MG63 (cell line): Measurements from ENCODE around the gene DMTF1. TPM values are rescaled to one million over a fixed set of nuclear protein-coding genes. Genes with fewer than 3 reads are reported as not detected.

ENCODE experiments used
- DNase-seq: peaks from one replicate; pipeline ENCODE4 v3.0.0-alpha.2; 2020
- H3K27me3 ChIP-seq: fragments of 250-450 bp; sonication (Bioruptor Pico); 2 replicates; pipeline ENCODE4 v1.5.1; 2020; ENCODE audit warnings: mild to moderate bottlenecking, moderate library complexity
- H3K36me3 ChIP-seq: fragments of 250-450 bp; sonication (Bioruptor Pico); 2 replicates; pipeline ENCODE4 v1.5.1; 2020; ENCODE audit warnings: mild to moderate bottlenecking, moderate library complexity
- H3K4me3 ChIP-seq: fragments of 250-450 bp; sonication (Bioruptor Pico); 2 replicates; pipeline ENCODE4 v1.5.1; 2020; ENCODE audit warnings: mild to moderate bottlenecking, moderate library complexity
- H3K9me3 ChIP-seq: fragments of 250-450 bp; sonication (Bioruptor Pico); 2 replicates; pipeline ENCODE4 v1.5.1; 2020; ENCODE audit warnings: mild to moderate bottlenecking, moderate library complexity
- total RNA-seq: library from RNA; depleted of rRNA; stranded (reverse); fragments of >200 nt; shearing (Covaris generic); gene quantifications from 2 replicates; pipeline ENCODE4 v1.2.3, GENCODE V29; 2014; ENCODE audit warnings: low replicate concordance

The DMTF1 gene
- total RNA-seq, 1 experiment from 2014 or later = 11.2 TPM

GRCh38 chr7:87209295-87209924 is 57.2 kb downstream of the DMTF1 start:
- no peak overlapping the region for H3K4me3 ChIP-seq
- peaks cover 2% of the 10 kb centered on the region for H3K36me3 ChIP-seq
- H3K27me3 ChIP-seq = no peaks in the 10 kb centered on the region
- DNase-seq = no peak
- H3K9me3 ChIP-seq = no peaks in the 10 kb centered on the region; the same call in 1 of the 2 replicates

- Histone ChIP-seq H3K4me3 (no peak overlapping the region), H3K9me3 (no peaks in the 10 kb centered on the region; the same call in 1 of the 2 replicates), H3K27me3 (no peaks in the 10 kb centered on the region), H3K36me3 (0 out of 2 replicates have a peak, but pooled peaks cover 2% of the 10 kb centered on the region)
- no peak for DNase-seq
These were observed 58.3 kb downstream of the DMTF1 start for GRCh38 chr7:87210506-87210905.

- no peaks in the 10 kb centered on the region for H3K9me3 ChIP-seq
These were observed 60.2 kb downstream of the DMTF1 start for GRCh38 chr7:87212498-87212897.

GRCh38 chr7:87213252-87213651 is 61.0 kb downstream of the DMTF1 start:
- Histone ChIP-seq H3K4me3 (no peak overlapping the region), H3K36me3 (0 out of 2 replicates have a peak, but pooled peaks cover 2% of the 10 kb centered on the region)
- no peak for DNase-seq

More at GRCh38 chr7:87212498-87212897, 60.2 kb downstream of the DMTF1 start:
- no peak for DNase-seq
- Histone ChIP-seq H3K27me3 (no peaks in the 10 kb centered on the region), H3K4me3 (no peak overlapping the region), H3K36me3 (0 out of 2 replicates have a peak, but pooled peaks cover 2% of the 10 kb centered on the region)

GRCh38 chr7:87213811-87214210 is 61.6 kb downstream of the DMTF1 start:
- Histone ChIP-seq H3K27me3 (no peaks in the 10 kb centered on the region), H3K9me3 (no peaks in the 10 kb centered on the region), H3K36me3 (0 out of 2 replicates have a peak, but pooled peaks cover 2% of the 10 kb centered on the region), H3K4me3 (no peak overlapping the region)
- no peak for DNase-seq

More at GRCh38 chr7:87213252-87213651, 61.0 kb downstream of the DMTF1 start:
- no peaks in the 10 kb centered on the region for H3K27me3 ChIP-seq
- H3K9me3 ChIP-seq = no peaks in the 10 kb centered on the region

GRCh38 chr7:87215046-87215445 is 62.8 kb downstream of the DMTF1 start:
- Histone ChIP-seq H3K27me3 (no peaks in the 10 kb centered on the region), H3K4me3 (no peak overlapping the region), H3K9me3 (no peaks in the 10 kb centered on the region), H3K36me3 (0 out of 2 replicates have a peak, but pooled peaks cover 2% of the 10 kb centered on the region)
- DNase-seq = no peak

GRCh38 chr7:87216701-87217508 is 64.7 kb downstream of the DMTF1 start:
- H3K36me3 ChIP-seq = 0 out of 2 replicates have a peak, but pooled peaks cover 2% of the 10 kb centered on the region
- no peaks in the 10 kb centered on the region for H3K9me3 ChIP-seq
- DNase-seq = no peak
- no peaks in the 10 kb centered on the region for H3K27me3 ChIP-seq
- H3K4me3 ChIP-seq = no peak overlapping the region

GRCh38 chr7:87217983-87218653 is 65.9 kb downstream of the DMTF1 start:
- H3K27me3 ChIP-seq = no peaks in the 10 kb centered on the region
- no peaks in the 10 kb centered on the region for H3K9me3 ChIP-seq
- 0 out of 2 replicates have a peak, but pooled peaks cover 2% of the 10 kb centered on the region for H3K36me3 ChIP-seq
- no peak for DNase-seq
- H3K4me3 ChIP-seq = no peak overlapping the region

- peak; percentile 26 for DNase-seq
- Histone ChIP-seq H3K9me3 (no peaks in the 10 kb centered on the region), H3K27me3 (no peaks in the 10 kb centered on the region), H3K4me3 (peak overlapping the region; percentile 79), H3K36me3 (0 out of 2 replicates have a peak, but pooled peaks cover 2% of the 10 kb centered on the region)
These were observed 66.7 kb downstream of the DMTF1 start for GRCh38 chr7:87218796-87219544.

- Histone ChIP-seq H3K4me3 (peak within 1 kb of the TSS; percentile 79), H3K27me3 (no peaks in the 10 kb centered on the region), H3K9me3 (no peaks in the 10 kb centered on the region), H3K36me3 (0 out of 2 replicates have a peak, but pooled peaks cover 2% of the 10 kb centered on the region)
- DNase-seq = peak; percentile 82
These were observed 67.3 kb downstream of the DMTF1 start, which contains the start of gene TMEM243 for GRCh38 chr7:87219545-87220025. TSS of gene TMEM243 (minus strand) at chr7:87219732. CDS start at chr7:87219503, 229 bp downstream.

- Histone ChIP-seq H3K9me3 (no peaks in the 10 kb centered on the region), H3K4me3 (peak overlapping the region; percentile 79), H3K36me3 (0 out of 2 replicates have a peak, but pooled peaks cover 2% of the 10 kb centered on the region), H3K27me3 (no peaks in the 10 kb centered on the region)
- peak; percentile 81 for DNase-seq
These were observed 67.9 kb downstream of the DMTF1 start for GRCh38 chr7:87220026-87220733.

GRCh38 chr7:87220734-87221215 is 68.5 kb downstream of the DMTF1 start:
- H3K9me3 ChIP-seq = no peaks in the 10 kb centered on the region
- H3K36me3 ChIP-seq = 0 out of 2 replicates have a peak, but pooled peaks cover 2% of the 10 kb centered on the region
- DNase-seq = peak; percentile 1
- H3K27me3 ChIP-seq = no peaks in the 10 kb centered on the region
- H3K4me3 ChIP-seq = peak overlapping the region; percentile 79

- H3K36me3 ChIP-seq = no peaks in the 10 kb centered on the region
- H3K27me3 ChIP-seq = no peaks in the 10 kb centered on the region
- no peak overlapping the region for H3K4me3 ChIP-seq
- no peaks in the 10 kb centered on the region for H3K9me3 ChIP-seq
- DNase-seq = no peak
These were observed 71.4 kb downstream of the DMTF1 start for GRCh38 chr7:87223666-87224065.

GRCh38 chr7:87225696-87226095 is 73.4 kb downstream of the DMTF1 start:
- Histone ChIP-seq H3K4me3 (no peak overlapping the region), H3K27me3 (no peaks in the 10 kb centered on the region), H3K36me3 (no peaks in the 10 kb centered on the region), H3K9me3 (no peaks in the 10 kb centered on the region)
- peak; percentile 49 for DNase-seq

GRCh38 chr7:87226495-87226894 is 74.2 kb downstream of the DMTF1 start:
- H3K9me3 ChIP-seq = no peaks in the 10 kb centered on the region
- no peaks in the 10 kb centered on the region for H3K36me3 ChIP-seq
- H3K4me3 ChIP-seq = no peak overlapping the region
- no peak for DNase-seq
- H3K27me3 ChIP-seq = no peaks in the 10 kb centered on the region
